Pancreas (tissue), 10 donors: Measurements from ENCODE around the gene BEGAIN. TPM values are rescaled to one million over a fixed set of nuclear protein-coding genes. Genes with fewer than 3 reads are reported as not detected.

Source experiments
- ATAC-seq, 4 donors: fragments of 200-7000 bp; cut with Tn5 transposase; one replicate each; pipeline versions ENCODE4 v1.8.0 to v1.9.1; 2020; ENCODE audit warnings: mild to moderate bottlenecking in 4 of 4, moderate library complexity in 4 of 4
- DNase-seq, 6 donors: peaks; one replicate each; pipeline ENCODE4 v3.0.0-alpha.2; 2020
- FAIRE-seq: peaks from 2 replicates; lab custom pipeline; 2012; peaks lifted over from hg19 to GRCh38; lab: Jason Lieb, UNC
- H3K27ac ChIP-seq, 4 donors: fragments of 200-600 bp; sonication (generic); 1 replicate in 3 of 4; 2 replicates in 1 of 4; pipeline versions ENCODE4 v1.5.0 to v1.8.0; 2020
- H3K27me3 ChIP-seq, 4 donors: fragments of 200-600 bp; one replicate each; pipeline ENCODE4 v1.8.0; 2021
- H3K36me3 ChIP-seq, 3 donors: fragments of 200-600 bp; sonication (generic) in 1 of 3; one replicate each; pipeline versions ENCODE4 v1.5.0 to v1.8.0; 2020 to 2021
- H3K4me1 ChIP-seq, 3 donors: fragments of 200-600 bp; one replicate each; pipeline ENCODE4 v1.8.0; 2021
- H3K4me3 ChIP-seq, 4 donors: fragments of 200-600 bp; sonication (generic) in 2 of 4; one replicate each; pipeline versions ENCODE4 v1.5.0 to v1.8.0; 2020 to 2021
- H3K9me3 ChIP-seq, 4 donors: fragments of 200-600 bp; one replicate each; pipeline ENCODE4 v1.8.0; 2021
- CTCF ChIP-seq, 4 donors: fragments of 200-600 bp; sonication (generic) in 3 of 4; IDR thresholded peaks; one replicate each; pipeline versions ENCODE4 v1.5.0 to v1.8.0; 2021; ENCODE audit warnings: antibody characterized with exemption in 4 of 4
- WGBS, 2 donors: extraction: QIAGEN DNeasy Blood & Tissue Kit; methylation state at CpG; one replicate each; pipeline ENCODE4 v1.1.7; 2013; 5-methylcytosine and 5-hydroxymethylcytosine counted together
- intact Hi-C, 3 donors: fragments of 100-400 bp; cut with DNase I; formaldehyde crosslinking; loops; one replicate each; pipeline versions ENCODE4 v1.11.1 to v1.14.2; 2022
- polyA plus RNA-seq, 2 donors: library from polyadenylated mRNA; stranded (reverse); fragments of 200-250 nt; gene quantifications; one replicate each; pipeline ENCODE4 v1.2.3, GENCODE V29; 2013
- total RNA-seq, 6 donors: library from RNA; stranded (reverse); fragmentation: NEBNext Ultra II Directional in 4 of 6; extraction: Animal tissue kit (Norgen Biotek cat#: 25700) in 4 of 6; gene quantifications; one replicate each; pipeline versions ENCODE4 v1.2.1 to v1.2.4, GENCODE V29; 2021 to 2023
- donor health status: healthy with polysubstance abuse.
- donor health status: DM: no; HTN: no; CAD: no; lungs with moderate emphysema.
- donor health status: DM: no; HTN: no; CAD: no.
- donor health status: control.
- donor health status: control.
- donor health status: Bipolar disorder and iron deficiency.
- donor health status: DM: yes; HTN: yes; CAD: no.
- donor health status: DM: no; HTN: no; CAD: no.
- donor health status: DM: no; HTN: no; CAD: no.
- donor health status: DM: yes; HTN: yes; CAD: no.

Gene BEGAIN
- total and polyA plus RNA-seq, 8 donors: 9.1 to 32.2 (median 15.4) TPM

DNA sequence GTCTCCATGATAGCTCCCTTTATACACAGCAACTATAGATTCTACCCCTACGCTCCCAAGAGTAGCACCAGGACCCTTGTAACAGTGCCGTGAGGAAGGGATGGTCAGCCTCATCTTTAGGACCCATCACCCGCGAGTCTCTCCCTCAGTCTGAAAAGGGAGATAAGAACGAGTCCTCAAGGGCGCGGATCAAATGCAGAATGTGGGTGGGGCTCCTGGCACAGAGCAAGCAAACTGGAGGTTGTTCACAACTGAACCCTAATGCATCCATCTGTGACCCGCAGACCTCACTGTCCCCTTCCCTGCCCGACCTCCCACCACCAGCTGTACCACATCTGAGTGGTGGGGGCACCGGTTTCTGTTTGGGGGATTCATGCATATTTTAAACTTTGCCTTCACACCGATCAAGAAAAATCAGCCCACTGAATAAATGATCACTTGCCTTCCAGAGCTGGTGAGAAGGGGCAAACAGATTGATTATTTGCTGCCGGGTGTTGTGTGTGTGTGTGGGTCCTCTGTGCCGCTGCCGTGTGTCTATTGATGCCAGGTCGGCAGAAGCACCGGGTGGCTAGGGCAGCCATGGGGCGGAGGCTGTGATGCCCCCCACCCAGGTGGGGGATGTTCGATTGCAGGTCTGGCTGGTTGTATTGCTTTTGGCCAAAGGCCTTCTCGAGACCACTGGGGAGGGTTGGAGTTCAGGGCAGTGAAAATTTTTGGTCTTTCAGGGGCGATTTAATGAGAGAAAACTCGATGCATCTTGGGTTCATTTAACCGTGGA, 35.7 kb upstream of the BEGAIN start:
- FAIRE-seq: no peak
- peak in 1 of 6 donors; percentile 27 for DNase-seq
- WGBS, 2 donors: 60 to 65% methylated on average over 22 of the region's 22 CpGs
- H3K9me3 ChIP-seq: no peaks in the 10 kb centered on the region
- no peaks in the 10 kb centered on the region for H3K27me3 ChIP-seq
- no peaks in the 10 kb centered on the region for H3K36me3 ChIP-seq
- no peak for TF ChIP-seq CTCF (IDR thresholded peaks at IDR 0.05)
- peaks cover 8 to 14% (median 9%) of the 10 kb centered on the region in 3 donors for H3K4me1 ChIP-seq
- H3K4me3 ChIP-seq: no peak overlapping the region
- intact Hi-C loops: no loop called here
- no peak overlapping the region for H3K27ac ChIP-seq
- no peak for ATAC-seq

- TF ChIP-seq CTCF (IDR thresholded peaks at IDR 0.05): no peak
- Histone ChIP-seq H3K4me1 (peaks cover 8 to 14% (median 9%) of the 10 kb centered on the region in 3 donors), H3K27ac (no peak overlapping the region), H3K9me3 (no peaks in the 10 kb centered on the region), H3K36me3 (no peaks in the 10 kb centered on the region), H3K4me3 (no peak overlapping the region), H3K27me3 (no peaks in the 10 kb centered on the region)
- FAIRE-seq: no peak
- no peak for ATAC-seq
- intact Hi-C loops: no loop called here
- peak in 1 of 6 donors; percentile 51 for DNase-seq
- 73 to 80% methylated on average over 8 of the region's 8 CpGs for WGBS, 2 donors
These were observed 35.0 kb upstream of the BEGAIN start for GRCh38 chr14:100622224-100622623.

DNA sequence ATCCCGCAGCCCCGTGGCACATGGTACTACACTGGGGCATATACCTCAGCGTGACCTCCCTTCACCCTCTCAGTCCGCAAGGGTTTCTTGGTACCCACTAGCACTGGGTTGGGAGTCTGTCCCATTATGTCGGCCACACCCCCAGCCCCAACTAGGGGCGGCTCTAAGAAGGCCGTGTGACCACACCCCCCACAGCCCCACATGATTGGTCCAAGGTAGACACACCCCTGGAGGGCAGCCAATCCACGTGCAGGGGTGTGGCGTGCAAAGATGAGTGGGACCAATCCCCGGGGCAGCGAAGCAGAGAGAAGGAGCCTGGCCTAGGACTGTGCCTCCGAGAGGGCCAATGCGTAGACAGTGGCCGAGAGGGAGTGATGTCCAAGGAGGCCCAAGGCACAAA, 34.6 kb upstream of the BEGAIN start:
- Histone ChIP-seq H3K27me3 (no peaks in the 10 kb centered on the region), H3K9me3 (no peaks in the 10 kb centered on the region), H3K4me3 (no peak overlapping the region), H3K4me1 (peaks cover 8 to 14% (median 9%) of the 10 kb centered on the region in 3 donors), H3K27ac (no peak overlapping the region), H3K36me3 (no peaks in the 10 kb centered on the region)
- intact Hi-C loops: no loop called here
- ATAC-seq (no peak), FAIRE-seq (no peak), DNase-seq (peak in 1 of 6 donors; percentile 34)
- no peak for TF ChIP-seq CTCF (IDR thresholded peaks at IDR 0.05)
- WGBS, 2 donors: 81 to 88% methylated on average over 12 to 14 of the region's 14 CpGs

GRCh38 chr14:100620255-100621100, 33.3 kb upstream of the BEGAIN start:
- no peak for FAIRE-seq
- no peak overlapping the region for H3K4me3 ChIP-seq
- no peak overlapping the region for H3K27ac ChIP-seq
- intact Hi-C loops: no loop called here
- no peak for ATAC-seq
- WGBS, 2 donors: 93% methylated on average over 18 of the region's 18 CpGs
- no peaks in the 10 kb centered on the region for H3K36me3 ChIP-seq
- peak in 1 of 6 donors; percentile 35 for DNase-seq
- TF ChIP-seq CTCF (IDR thresholded peaks at IDR 0.05): no peak
- H3K9me3 ChIP-seq: no peaks in the 10 kb centered on the region
- H3K4me1 ChIP-seq: peaks cover 8 to 14% (median 9%) of the 10 kb centered on the region in 3 donors
- H3K27me3 ChIP-seq: no peaks in the 10 kb centered on the region
